Raji (cell line): ENCODE data around the gene UBE2S.

Experiments
- POLR2A ChIP-seq: IDR thresholded peaks from 2 replicates; pipeline ENCODE4 v1.6.1; 2011; ENCODE audit warnings: low read depth, low read length, control low read depth; ENCODE audit not compliant: insufficient read depth

The UBE2S gene

DNA sequence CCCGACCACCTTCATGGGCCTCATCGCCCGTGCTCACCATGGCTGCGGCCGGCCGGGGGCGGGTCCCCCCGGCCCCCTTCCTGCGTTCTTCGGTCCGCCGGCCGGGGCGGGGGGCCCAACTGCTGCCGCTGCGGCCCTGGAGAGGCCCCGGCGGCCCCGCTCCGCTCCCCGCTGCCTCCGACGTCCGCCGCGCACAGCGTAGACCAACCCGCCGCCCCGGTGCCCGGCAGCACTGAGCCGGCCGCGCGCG is at the start of gene UBE2S:
Gene UBE2S (minus strand): TSS at position 239 of the 250 bp plus-strand sequence. CDS start 199 bp downstream, at position 40.
- TF ChIP-seq POLR2A, result peak; percentile 94

DNA sequence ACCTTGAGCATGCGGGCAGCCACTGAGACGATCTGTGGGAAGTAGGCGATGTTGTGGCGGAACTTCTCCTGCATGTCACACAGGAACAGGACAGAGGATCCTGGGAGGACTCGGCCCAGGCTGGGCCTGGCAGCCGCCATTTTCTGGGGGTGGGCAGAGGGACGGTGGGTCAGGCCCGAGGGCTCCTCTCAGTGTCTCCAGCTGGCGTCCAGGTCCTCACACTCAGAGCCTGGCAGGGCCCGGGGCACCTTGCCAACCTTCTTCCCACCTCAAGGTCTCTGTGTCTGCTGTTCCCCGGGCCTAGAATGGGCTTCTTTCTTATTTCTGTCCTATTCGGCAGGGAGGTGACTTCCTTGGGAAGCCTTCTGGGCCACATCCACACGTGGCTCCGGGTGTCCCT is 48.8 kb upstream of the UBE2S start:
- no peak for TF ChIP-seq POLR2A

DNA sequence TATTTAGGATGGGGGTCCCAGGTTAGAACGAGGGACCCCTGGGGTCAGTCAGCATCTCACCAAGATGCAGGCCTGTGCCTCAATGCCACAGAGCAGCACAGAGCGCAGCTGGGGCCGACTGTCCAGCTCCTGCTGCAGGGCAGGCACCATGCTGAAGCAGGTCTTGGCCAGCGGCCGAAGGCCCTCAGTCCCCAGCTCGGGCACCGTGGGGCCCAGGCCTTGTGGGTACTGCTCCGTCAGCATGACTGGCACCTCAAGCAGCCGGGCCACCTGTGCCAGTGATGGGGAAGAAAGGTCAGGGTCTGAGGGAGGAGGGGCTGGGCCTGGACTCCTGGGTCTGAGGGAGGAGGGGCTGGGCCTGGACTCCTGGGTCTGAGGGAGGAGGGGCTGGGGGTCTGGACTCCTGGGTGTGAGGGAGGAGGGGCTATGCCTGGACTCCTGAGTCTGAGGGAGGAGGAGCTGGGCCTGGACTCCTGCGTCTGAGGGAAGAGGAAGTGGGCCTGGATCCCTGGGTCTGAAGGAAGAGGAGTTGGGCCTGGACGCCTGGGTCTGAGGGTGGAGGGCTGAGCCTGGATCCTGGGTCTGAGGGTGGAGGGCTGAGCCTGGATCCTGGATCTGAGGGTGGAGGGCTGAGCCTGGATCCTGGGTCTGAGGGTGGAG is 48.1 kb upstream of the UBE2S start:
- no peak for TF ChIP-seq POLR2A

DNA sequence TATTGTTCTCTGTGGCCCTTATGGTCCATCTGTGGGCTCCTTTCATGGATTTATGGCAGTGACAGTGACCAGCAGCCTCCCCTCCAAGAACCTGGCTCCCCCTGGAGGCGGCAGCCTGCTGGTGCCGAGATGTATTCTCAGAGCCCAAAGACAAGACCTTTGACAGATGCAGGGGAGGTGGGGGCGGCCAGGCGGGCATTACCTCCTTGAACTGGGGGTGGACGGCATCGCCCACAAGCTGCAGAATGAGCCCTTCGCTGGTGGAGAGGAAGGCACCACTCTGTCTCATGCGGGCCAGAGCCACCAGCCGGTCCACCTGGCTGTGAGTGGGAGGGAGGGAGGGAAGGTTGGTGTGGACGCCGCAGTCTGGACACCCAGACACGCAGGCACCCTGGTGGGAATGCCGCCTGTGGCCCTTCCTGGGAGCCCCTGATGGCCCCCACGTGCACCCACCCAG is 47.2 kb upstream of the UBE2S start:
- TF ChIP-seq POLR2A, result no peak

DNA sequence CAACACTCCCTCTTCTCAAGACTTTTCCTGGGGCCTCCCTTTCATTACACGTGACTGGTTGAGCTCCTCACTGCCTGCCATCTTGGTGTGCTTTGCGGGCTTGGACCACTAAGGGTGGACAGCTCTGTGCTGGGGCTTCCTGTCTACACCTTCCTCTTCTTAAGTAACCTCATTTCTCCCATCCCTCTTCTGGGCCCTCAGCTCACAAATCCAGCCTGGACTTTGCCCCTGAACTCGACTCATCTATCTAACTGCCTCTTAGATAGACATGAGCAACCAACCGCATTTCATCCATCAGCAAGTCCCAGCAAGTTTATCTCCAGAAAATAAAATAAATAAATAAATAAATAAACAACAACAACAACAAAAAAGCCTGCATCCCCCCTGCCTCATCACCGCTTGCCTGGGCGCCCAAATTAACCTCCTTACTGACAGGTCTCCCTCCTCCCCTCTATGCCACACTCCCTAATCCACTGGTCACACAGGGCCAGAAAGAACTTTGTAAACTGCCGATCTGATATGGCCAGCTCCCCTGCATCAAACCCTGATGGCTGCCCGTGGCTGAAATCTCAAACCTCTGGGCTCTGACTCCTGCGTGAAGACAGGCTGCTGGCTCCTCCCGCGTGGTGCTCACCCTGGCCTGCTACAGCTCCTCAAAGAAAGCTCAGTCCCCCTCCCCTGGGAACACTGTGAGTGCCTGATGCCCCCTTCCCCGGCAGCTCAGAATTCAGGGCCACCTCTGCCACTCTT is 46.1 kb upstream of the UBE2S start:
- no peak for TF ChIP-seq POLR2A

DNA sequence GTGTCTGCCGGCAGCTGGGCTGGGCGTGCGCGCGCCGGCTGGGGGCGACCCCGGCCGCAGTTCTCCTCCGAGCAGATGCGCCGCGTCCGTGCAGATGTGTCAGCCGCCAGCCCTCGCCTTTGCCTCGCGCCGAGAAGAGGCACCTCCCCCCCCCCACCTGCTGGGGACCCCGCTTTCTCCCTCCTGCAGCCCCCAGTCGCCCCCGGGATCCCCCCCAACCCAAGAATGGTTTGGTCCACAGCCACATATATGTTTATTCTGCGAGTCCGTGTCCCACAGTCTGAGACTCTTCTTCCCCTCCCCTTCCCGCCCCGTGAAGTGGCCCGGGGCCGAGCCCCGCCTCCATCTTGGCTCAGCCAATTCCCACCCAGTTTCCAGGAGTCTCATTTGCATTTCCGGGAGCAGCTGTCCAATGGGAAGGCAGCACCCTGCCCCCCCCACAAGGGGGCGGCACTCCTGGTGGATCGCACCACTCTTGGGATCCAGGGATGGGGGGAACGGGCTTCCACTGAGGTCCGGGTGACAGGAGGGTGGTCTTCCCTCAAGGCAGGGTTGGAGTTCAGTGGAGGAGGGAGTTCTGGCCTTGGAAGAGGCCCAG is 45.3 kb upstream of the UBE2S start:
- no peak for TF ChIP-seq POLR2A

DNA sequence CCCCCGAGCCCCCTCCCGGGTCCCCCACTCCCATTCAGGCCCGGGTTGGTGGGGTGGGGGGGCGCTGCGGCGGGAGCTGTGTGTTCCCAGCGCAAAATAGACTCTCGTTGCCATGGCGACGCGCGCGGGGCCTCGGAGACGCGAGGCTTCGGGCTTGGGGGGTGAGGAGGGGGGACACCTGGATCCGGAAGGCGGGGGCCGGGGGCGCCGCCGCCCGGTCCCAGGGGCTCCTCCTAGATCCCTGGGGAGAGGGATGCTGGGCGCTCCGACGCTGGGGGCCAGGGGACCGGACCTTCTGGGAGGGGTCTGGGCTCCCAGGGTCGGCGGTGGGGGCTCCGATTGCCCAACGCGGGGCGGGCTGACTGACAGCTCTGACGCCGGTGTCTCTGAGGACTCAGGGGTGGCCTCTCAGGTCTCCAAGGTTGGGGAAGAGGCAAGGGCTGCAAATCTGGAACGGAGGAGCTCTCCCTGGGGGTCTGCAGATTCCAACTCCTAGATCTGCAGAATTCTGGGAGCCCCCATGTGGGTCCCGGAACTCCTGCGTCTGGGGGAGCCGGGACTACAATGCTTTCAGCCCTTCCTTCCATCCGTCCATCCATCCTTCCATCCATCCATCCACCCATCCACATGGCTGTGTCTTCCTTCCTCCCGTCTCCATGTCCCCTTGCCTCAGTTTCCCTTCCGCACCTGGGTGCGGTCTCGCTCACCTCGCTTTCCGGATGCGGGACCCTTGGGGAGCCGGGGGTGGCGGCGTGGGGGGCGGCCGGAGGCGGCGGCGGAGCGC is 44.6 kb upstream of the UBE2S start:
- no peak for TF ChIP-seq POLR2A

DNA sequence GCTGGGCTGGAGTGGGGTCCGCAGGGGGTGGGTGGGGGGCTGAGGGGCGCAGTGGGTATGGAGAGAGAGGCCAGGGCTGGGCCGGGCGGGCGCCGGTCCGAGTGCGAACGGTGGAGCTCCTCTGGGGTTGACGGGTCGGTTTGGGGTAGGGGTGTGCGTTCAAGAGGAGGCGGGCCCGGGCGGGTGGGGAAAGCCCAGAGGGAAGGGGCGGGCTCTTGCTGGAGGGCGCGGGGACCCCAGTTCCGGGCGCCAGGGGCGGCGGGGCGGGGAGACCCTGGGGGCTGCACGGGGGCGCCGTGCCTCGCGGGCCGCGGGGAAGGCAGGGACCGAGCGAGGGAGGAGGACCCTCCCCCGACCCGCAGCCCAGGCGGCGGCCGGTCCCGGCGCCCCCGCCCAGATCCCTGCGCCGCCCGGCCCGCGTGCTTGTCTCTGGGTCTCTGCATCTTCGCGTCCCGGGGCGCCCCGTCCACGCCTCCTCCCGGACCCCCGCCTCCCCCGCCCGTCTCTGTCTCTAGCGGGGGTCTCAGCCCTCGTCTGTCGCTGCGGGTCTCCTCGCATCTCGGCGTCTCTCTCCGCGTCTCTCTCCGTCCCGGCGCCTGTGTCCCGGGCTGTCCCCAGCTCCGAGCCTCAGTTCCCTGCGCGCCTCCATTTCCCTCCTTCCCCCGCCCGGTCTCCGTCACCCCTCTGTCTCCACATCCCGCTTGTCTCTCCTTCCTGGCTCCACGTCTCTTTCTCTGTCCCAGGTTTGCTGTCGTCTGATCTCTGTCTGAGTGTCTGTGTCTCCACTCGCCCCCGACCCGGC is 43.8 kb upstream of the UBE2S start:
- no peak for TF ChIP-seq POLR2A

DNA sequence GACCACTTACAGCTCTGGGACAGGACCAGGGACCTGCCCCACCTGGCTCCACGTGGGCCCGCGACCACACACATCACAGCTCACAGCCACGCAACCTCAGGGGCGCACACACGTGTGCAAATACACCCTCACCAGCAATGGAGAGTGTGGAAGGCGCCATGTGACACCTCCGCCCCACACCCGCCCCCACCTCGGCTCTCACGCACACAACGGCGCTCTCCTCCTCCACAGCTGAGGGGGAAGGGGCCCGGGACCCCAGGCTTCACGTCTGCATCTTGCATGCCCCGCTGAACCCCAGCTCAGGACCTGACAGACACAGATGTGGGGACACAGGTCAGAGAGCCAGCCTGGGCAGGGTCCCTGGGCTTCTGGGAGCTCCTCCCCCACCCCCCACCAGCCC is 41.9 kb upstream of the UBE2S start:
- TF ChIP-seq POLR2A, result no peak

DNA sequence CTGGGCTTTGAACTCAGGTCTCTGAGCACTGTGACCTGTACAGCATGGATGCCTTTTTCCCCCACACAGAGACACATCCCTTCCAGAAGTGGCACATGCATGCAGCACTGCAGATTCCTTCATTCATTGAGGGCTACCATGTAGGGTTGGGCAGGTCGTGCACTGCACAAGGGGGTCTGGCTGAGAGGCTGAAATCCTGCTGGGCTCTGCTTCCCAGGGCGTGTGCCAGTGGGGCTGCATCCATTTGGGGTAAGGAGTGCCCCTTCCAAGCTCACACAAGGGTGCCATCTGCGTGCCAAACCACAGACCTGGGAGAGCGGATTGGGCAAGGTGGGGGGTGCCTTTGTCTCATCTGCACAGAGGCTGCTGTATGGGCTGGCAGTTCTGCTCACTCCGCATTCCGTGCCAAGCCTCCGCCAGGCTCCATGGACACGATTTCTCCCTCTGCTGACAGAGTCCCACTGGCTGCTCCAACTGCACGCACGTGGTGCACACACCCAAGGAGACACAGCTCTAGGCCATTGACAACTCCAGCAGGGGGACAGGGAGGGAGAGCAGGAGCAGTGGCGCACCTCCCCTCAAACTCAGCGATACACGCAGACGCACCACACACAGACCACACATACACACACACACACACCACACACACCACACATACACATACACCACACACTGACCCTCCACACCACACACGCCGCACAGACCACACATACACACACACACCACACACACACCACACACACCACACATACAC is 40.0 kb upstream of the UBE2S start:
- no peak for TF ChIP-seq POLR2A

DNA sequence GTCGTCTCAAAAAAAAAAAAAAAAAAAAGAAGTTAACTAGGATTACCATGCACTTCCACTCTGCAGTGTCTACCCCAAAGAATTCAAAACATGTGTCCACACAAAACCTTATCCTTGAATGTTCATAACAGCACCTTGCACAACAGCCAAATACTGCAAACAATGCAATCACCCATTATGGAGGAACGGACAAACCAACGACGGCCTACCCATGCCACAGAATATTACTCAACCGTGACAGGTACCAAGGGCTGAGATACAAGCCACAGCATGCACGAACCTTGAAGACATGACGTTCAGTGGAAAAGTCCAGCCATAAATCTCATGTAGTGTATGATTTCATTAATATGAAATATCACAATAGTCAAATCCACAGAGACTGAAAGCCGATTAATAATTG is 38.5 kb upstream of the UBE2S start:
- TF ChIP-seq POLR2A, result no peak

DNA sequence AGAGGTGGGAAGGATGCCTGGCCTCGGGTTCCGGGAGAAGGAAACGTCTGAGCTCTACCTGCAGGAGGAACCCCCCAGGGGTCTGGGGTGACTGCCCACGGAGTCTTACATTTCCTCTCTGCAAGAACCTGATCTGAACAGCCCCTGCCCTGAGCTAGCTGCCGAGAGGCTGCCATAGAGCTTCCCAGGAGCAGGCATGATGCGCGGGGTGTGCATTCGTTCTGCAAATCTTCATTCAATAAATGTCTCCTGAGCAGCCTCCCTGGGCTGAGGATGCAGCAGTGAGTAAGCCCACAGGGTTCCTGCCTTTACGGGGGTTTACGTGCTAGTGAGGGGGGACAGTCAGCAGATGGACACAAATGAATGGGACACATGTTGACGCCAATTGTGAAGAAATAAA is 37.1 kb upstream of the UBE2S start:
- no peak for TF ChIP-seq POLR2A

DNA sequence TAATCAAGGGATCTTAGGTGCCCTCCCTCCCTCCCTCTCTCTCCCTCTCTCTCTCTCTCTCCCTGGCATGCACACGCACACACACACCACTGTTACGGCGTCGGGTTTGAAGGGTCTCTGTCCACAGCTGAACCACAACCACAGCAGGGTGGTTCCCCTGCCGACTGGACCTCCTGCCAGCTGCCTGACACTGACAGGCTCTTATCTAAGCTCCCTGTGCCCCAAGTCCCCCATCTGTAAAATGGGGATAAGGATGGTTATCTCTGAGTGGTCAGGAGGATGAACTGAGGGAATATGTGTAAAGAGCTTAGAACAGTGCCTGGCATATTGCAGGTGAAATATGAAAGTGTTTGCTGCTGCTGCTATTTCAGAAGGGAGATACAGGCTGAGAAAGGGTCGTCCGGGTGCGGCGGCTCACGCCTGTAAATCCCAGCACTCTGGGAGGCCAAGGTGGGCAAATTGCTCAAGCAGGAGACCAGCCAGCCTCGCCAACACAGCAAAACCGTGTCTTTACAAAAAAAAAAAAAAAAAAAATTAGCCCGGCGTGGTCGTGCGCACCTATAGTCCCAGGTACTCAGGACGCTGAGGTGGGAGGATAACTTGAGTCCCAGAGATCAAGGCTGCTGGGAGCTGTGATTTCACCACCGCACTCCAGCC is 36.4 kb upstream of the UBE2S start:
- TF ChIP-seq POLR2A, result no peak
